CD4-positive, CD25-positive, alpha-beta regulatory T cell (primary cell): ENCODE results near the gene SETD5. TPM values are rescaled to one million over a fixed set of nuclear protein-coding genes. Genes with fewer than 3 reads are reported as not detected.

Source experiments
- ATAC-seq, 2 donors: fragments of 150-1000 bp; cut with Tn5 transposase; one replicate each; pipeline ENCODE4 v1.10.0; 2021; ENCODE audit warnings: low read depth in 2 of 2, moderate number of reproducible peaks in 2 of 2, moderate library complexity in 1 of 2
- DNase-seq, 3 donors: peaks; one replicate each; pipeline versions ENCODE4 v3.0.0 to v3.0.0-alpha.2; 2012 to 2022; ENCODE audit warnings: mixed read lengths in 1 of 3
- H3K27ac ChIP-seq: one replicate; pipeline ENCODE4 v1.7.0; 2013; ENCODE audit warnings: mild to moderate bottlenecking, low read length; ENCODE audit not compliant: insufficient read depth, poor library complexity, severe bottlenecking
- H3K27me3 ChIP-seq: one replicate; pipeline ENCODE4 v1.7.0; 2013; ENCODE audit warnings: low read length; ENCODE audit not compliant: control insufficient read depth, insufficient read depth
- H3K36me3 ChIP-seq: one replicate; pipeline ENCODE4 v1.7.0; 2013; ENCODE audit warnings: mild to moderate bottlenecking, low read length, moderate library complexity; ENCODE audit not compliant: control insufficient read depth, insufficient read depth
- H3K4me1 ChIP-seq: 2 replicates; pipeline ENCODE4 v1.7.0; 2013; ENCODE audit warnings: mild to moderate bottlenecking, low read length; ENCODE audit not compliant: insufficient read depth, control insufficient read depth, poor library complexity, severe bottlenecking
- H3K4me3 ChIP-seq: one replicate; pipeline ENCODE4 v1.7.0; 2013; ENCODE audit warnings: low read depth, mild to moderate bottlenecking, low read length, moderate library complexity
- H3K9me3 ChIP-seq, 2 experiments: 1 replicate in 1 of 2; 2 replicates in 1 of 2; pipeline ENCODE4 v1.7.0; 2013; ENCODE audit warnings: low read length in 2 of 2, mild to moderate bottlenecking in 1 of 2, moderate library complexity in 1 of 2; ENCODE audit not compliant: control insufficient read depth in 2 of 2
- H3K27ac Mint-ChIP-seq, 3 donors: one replicate each; pipeline ENCODE4 v1.8.0; 2020 to 2022; ENCODE audit warnings: mild to moderate bottlenecking in 3 of 3, mixed read lengths in 3 of 3, moderate library complexity in 2 of 3
- H3K27me3 Mint-ChIP-seq: one replicate; pipeline ENCODE4 v1.8.0; 2022; ENCODE audit warnings: mild to moderate bottlenecking, mixed read lengths
- H3K36me3 Mint-ChIP-seq: one replicate; pipeline ENCODE4 v1.8.0; 2020; ENCODE audit warnings: mixed read lengths
- H3K4me1 Mint-ChIP-seq, 4 donors: one replicate each; pipeline ENCODE4 v1.8.0; 2020 to 2022; ENCODE audit warnings: mixed read lengths in 4 of 4, mild to moderate bottlenecking in 1 of 4
- H3K4me3 Mint-ChIP-seq, 4 donors: one replicate each; pipeline ENCODE4 v1.8.0; 2020 to 2022; ENCODE audit warnings: mild to moderate bottlenecking in 4 of 4, mixed read lengths in 4 of 4, moderate library complexity in 3 of 4
- H3K9me3 Mint-ChIP-seq, 7 donors: one replicate each; pipeline ENCODE4 v1.8.0; 2020 to 2022; ENCODE audit warnings: mixed read lengths in 7 of 7, mild to moderate bottlenecking in 3 of 7, moderate library complexity in 2 of 7
- polyA plus RNA-seq, 4 donors: library from polyadenylated mRNA; unstranded; fragments of 300-500 nt; fragmentation: Illumina TruSeq; gene quantifications; one replicate each; pipeline ENCODE4 v1.2.3, GENCODE V29; 2021
- total RNA-seq: library from RNA; stranded (reverse); gene quantifications from one replicate; pipeline ENCODE4 v1.2.3, GENCODE V29; 2022

SETD5 gene
- total and polyA plus RNA-seq, 5 donors from 2014 or later: 17.7 to 120 (median 26.2) TPM

DNA sequence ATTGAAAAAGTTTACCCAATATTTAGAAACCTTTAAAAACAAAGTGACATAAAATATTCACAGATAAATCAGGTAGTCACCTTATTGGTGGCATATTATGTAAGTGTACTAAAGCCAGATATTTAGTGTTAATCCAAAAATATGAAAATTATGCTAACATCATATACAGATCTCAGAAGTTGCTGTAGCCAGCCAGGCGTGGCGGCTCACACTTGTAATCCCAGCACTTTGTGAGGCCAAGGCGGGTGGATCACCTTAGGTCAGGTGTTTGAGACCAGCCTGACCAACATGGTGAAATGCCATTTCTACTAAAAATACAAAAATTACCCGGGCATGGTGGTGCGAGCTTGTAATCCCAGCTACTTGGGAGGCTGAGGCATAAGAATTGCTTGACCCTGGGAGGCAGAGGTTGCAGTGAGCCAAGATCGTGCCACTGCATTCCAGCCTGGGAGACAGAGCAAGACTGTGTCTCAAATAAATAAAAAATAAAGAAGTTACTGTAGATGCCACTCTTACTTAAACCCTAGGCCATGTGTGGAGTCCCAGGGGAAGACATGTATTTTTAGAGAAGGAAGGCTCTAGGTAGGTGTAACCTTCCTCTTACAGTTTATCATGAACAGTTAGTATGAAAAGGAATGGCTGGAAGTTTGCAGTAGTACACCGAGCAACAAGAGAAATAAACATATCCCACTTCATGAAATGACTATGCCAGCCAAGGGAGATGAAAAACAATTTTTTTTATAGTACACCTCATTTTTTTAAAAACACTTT is 9.6 kb downstream of the SETD5 start:
- Mint-ChIP-seq H3K9me3 (no peaks in the 10 kb centered on the region), H3K27me3 (no peaks in the 10 kb centered on the region), H3K36me3 (peaks cover 11% of the 10 kb centered on the region), H3K27ac (peak overlapping the region in 1 of 3 donors; percentile 26), H3K4me1 (peaks cover 54 to 83% (median 63%) of the 10 kb centered on the region in 4 donors), H3K4me3 (peak overlapping the region in 1 of 4 donors; percentile 43)
- Histone ChIP-seq H3K9me3 (no peaks in the 10 kb centered on the region), H3K27ac (no peak overlapping the region), H3K27me3 (no peaks in the 10 kb centered on the region), H3K4me3 (no peak overlapping the region), H3K36me3 (no peaks in the 10 kb centered on the region), H3K4me1 (peaks cover 68% of the 10 kb centered on the region)
- DNase-seq: no peak
- ATAC-seq: no peak

DNA sequence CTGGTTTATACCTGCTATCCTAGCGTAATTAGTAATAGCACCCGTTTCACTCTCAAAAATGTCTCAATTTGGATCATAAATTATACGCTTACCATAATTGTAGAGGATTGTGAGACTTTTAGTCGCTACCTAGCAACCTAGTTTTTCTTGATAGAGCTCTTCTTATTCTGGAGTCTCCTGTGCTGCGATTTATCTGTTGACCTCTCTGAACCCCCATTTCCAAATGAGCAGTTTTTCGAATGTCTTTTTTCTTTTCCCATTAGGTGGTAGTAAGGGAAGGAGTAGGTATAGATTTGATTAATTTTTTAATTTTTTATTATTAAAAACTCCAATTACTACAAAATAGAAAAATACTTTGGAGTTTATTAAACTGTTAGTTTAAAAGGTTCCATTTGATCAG is 10.6 kb downstream of the SETD5 start:
- DNase-seq (no peak), ATAC-seq (no peak)
- H3K27me3 Mint-ChIP-seq: no peaks in the 10 kb centered on the region
- Histone ChIP-seq H3K4me3 (no peak overlapping the region), H3K9me3 (no peaks in the 10 kb centered on the region), H3K27me3 (no peaks in the 10 kb centered on the region), H3K27ac (no peak overlapping the region), H3K4me1 (peaks cover 68% of the 10 kb centered on the region), H3K36me3 (no peaks in the 10 kb centered on the region)
- no peaks in the 10 kb centered on the region for H3K9me3 Mint-ChIP-seq
- peaks cover 44 to 82% (median 61%) of the 10 kb centered on the region in 4 donors for H3K4me1 Mint-ChIP-seq
- H3K27ac Mint-ChIP-seq: no peak overlapping the region
- no peak overlapping the region for H3K4me3 Mint-ChIP-seq
- peaks cover 11% of the 10 kb centered on the region for H3K36me3 Mint-ChIP-seq

DNA sequence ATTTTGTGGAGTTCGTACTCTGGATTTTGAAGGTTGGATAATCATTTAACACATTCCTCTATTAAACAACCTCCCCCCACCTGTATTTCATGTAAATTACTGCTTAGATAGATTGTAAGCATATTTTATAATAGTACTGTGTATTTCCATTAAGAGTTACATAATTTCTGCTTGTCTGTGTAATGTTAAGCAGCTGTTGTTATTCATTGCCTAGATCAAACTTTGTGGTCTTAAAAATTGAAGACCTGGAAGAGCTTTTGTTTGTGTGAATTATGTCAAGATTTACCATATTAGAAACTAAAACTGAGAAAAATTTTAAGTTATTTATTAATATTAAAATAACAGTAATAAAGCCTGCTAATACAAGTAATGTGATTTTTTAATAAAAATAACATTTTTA is 11.1 kb downstream of the SETD5 start:
- Mint-ChIP-seq H3K4me1 (peaks cover 43 to 81% (median 61%) of the 10 kb centered on the region in 4 donors), H3K4me3 (no peak overlapping the region), H3K27ac (no peak overlapping the region), H3K36me3 (peaks cover 11% of the 10 kb centered on the region), H3K9me3 (no peaks in the 10 kb centered on the region), H3K27me3 (no peaks in the 10 kb centered on the region)
- no peaks in the 10 kb centered on the region for H3K36me3 ChIP-seq
- H3K4me1 ChIP-seq: peaks cover 70% of the 10 kb centered on the region
- DNase-seq (no peak), ATAC-seq (no peak)
- H3K27ac ChIP-seq: no peak overlapping the region
- H3K9me3 ChIP-seq: no peaks in the 10 kb centered on the region
- H3K4me3 ChIP-seq: no peak overlapping the region
- H3K27me3 ChIP-seq: no peaks in the 10 kb centered on the region

DNA sequence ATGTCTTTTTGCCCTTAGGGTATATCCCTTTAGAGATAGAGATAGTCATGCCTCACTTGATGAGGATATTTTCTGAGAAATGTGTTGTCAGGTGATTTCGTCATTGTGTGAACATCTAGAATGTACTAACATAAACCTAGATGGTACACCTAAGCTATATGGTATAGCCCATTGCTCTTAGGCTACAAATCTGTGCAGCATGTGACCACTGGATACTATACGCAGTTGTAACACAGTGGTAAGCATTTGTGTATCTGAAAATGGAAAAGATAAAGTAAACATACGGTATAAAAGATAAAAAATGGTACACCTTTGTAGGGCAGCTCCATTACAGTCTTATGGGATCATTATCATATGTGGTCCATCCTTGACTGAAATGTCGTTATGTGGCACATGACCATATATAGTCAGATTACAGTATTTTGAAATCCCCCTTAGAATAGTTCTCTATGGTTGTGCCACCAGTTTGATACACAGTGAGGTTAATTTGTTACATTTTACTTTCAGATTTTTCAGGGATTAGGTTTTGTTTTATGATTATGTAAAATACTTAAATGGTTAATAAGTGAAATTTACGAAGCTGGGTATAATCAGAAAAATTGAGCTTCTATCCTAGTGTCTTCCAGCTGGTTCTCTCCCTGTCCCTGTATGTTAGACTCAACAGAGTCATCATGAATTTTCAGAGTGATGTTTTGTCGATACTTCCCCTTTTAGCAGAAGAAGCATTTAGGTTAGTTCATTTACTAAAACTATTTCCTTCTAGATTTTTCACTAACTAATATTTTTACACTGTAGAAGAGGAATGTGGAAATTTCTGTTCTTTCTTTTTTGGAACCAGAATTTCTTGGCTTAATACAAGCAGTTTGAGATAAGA is 12.8 kb downstream of the SETD5 start:
- no peaks in the 10 kb centered on the region for H3K27me3 Mint-ChIP-seq
- ATAC-seq (no peak), DNase-seq (no peak)
- peaks cover 42 to 77% (median 60%) of the 10 kb centered on the region in 4 donors for H3K4me1 Mint-ChIP-seq
- Histone ChIP-seq H3K36me3 (no peaks in the 10 kb centered on the region), H3K27me3 (no peaks in the 10 kb centered on the region), H3K4me1 (peaks cover 56% of the 10 kb centered on the region), H3K9me3 (no peaks in the 10 kb centered on the region), H3K27ac (peak overlapping the region; percentile 14), H3K4me3 (peak overlapping the region; percentile 4)
- no peaks in the 10 kb centered on the region for H3K9me3 Mint-ChIP-seq
- H3K4me3 Mint-ChIP-seq: peak overlapping the region in 2 of 4 donors; percentile 2 to 30
- peak overlapping the region; percentile 15 to 70 (median 45) for H3K27ac Mint-ChIP-seq
- peaks cover 11% of the 10 kb centered on the region for H3K36me3 Mint-ChIP-seq

DNA sequence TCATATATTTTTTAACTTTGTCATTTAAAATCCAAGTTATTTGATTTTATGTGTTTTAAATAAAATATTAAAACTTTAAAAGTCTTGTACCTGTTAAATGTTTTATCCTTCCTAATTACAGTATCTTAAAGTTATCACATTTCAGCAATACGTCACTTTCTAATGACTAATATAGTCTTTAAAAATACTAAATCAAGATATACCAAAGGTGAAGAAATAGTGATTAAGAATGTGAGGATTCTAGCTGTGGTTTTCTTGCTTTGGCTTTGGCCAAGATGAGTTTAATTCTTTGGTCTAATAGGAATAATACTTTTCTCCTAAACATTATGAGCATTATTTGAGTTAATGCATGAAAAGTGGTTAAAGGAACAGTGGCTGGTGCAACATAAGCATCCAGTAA is 13.9 kb downstream of the SETD5 start:
- Histone ChIP-seq H3K36me3 (peaks cover 8% of the 10 kb centered on the region), H3K4me3 (no peak overlapping the region), H3K27ac (peak overlapping the region; percentile 14), H3K4me1 (peaks cover 45% of the 10 kb centered on the region), H3K27me3 (no peaks in the 10 kb centered on the region), H3K9me3 (no peaks in the 10 kb centered on the region)
- Mint-ChIP-seq H3K4me3 (no peak overlapping the region), H3K27me3 (no peaks in the 10 kb centered on the region), H3K9me3 (no peaks in the 10 kb centered on the region), H3K36me3 (peaks cover 16% of the 10 kb centered on the region), H3K27ac (no peak overlapping the region), H3K4me1 (peaks cover 36 to 75% (median 57%) of the 10 kb centered on the region in 4 donors)
- DNase-seq (no peak), ATAC-seq (no peak)

DNA sequence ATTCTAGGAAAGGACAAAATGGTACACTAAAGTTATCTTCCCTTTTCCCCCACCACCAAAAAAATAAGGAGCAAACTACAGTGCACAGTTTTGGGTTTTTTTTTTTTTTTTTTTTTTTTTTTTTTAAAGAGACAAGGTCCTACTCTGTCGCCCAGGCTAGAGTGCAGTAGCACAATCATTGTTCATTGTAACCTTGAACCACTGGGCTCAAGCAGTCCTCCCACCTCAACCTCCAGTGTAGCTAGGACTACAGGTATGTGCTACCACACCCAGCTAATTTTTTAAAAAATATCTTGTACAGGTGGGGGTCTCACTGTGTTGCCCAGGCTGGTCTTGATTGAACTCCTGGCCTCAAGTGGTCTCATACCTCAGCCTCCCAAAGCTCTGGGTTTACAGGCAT is 14.9 kb downstream of the SETD5 start:
- ATAC-seq: no peak
- H3K4me1 Mint-ChIP-seq: peaks cover 34 to 71% (median 55%) of the 10 kb centered on the region in 4 donors
- no peak for DNase-seq
- H3K4me1 ChIP-seq: peaks cover 43% of the 10 kb centered on the region
- no peak overlapping the region for H3K27ac ChIP-seq
- no peaks in the 10 kb centered on the region for H3K9me3 Mint-ChIP-seq
- H3K27ac Mint-ChIP-seq: peak overlapping the region in 2 of 3 donors; percentile 27 to 38
- peaks cover 17% of the 10 kb centered on the region for H3K36me3 Mint-ChIP-seq
- peaks cover 8% of the 10 kb centered on the region for H3K36me3 ChIP-seq
- H3K4me3 Mint-ChIP-seq: no peak overlapping the region
- no peak overlapping the region for H3K4me3 ChIP-seq
- H3K27me3 Mint-ChIP-seq: no peaks in the 10 kb centered on the region
- no peaks in the 10 kb centered on the region for H3K27me3 ChIP-seq
- no peaks in the 10 kb centered on the region for H3K9me3 ChIP-seq

DNA sequence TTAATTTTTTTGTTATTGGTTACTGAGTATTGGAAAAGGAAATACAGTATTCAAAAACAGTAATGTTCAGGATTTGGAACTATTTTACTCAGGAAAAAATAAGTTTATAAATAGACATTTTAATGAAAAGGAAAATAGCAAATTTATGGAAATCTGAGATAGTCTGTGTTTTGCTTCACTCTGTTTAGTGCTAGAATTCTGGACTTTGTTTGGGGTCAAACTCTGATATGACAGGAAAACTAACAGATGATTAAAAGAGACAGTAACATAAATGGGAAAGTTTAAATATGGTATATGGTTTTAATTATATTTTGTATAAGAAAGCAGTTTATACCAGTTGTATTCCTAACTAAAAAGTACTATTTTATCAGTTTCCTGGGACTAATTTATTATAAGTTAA is 17.4 kb downstream of the SETD5 start:
- DNase-seq (no peak), ATAC-seq (no peak)
- Mint-ChIP-seq H3K4me1 (peaks cover 30 to 65% (median 50%) of the 10 kb centered on the region in 4 donors), H3K9me3 (no peaks in the 10 kb centered on the region), H3K27ac (no peak overlapping the region), H3K4me3 (no peak overlapping the region), H3K27me3 (no peaks in the 10 kb centered on the region), H3K36me3 (peaks cover 7% of the 10 kb centered on the region)
- no peaks in the 10 kb centered on the region for H3K27me3 ChIP-seq
- peaks cover 46% of the 10 kb centered on the region for H3K4me1 ChIP-seq
- no peak overlapping the region for H3K27ac ChIP-seq
- no peaks in the 10 kb centered on the region for H3K9me3 ChIP-seq
- H3K4me3 ChIP-seq: no peak overlapping the region
- peaks cover 8% of the 10 kb centered on the region for H3K36me3 ChIP-seq
